Neural progenitor cell (in vitro differentiated cells): ENCODE data around the gene MCF2L2. TPM values are rescaled to one million over a fixed set of nuclear protein-coding genes. Genes with fewer than 3 reads are reported as not detected.
A peak's percentile ranks its signal among the peaks of the same experiment; 100 is the strongest.

Experiments used
- DNase-seq: peaks from one replicate; pipeline ENCODE4 v3.0.0-alpha.2; 2016; ENCODE audit warnings: low spot score
- H2AFZ ChIP-seq: fragments of 200-600 bp; sonication (generic); replicated peaks from 2 replicates; pipeline ENCODE4 v1.6.1; 2016; ENCODE audit warnings: antibody characterized with exemption
- H3F3A ChIP-seq: fragments of 200-600 bp; sonication (generic); 2 replicates; pipeline ENCODE4 v1.6.1; 2016; ENCODE audit warnings: antibody characterized with exemption, low read depth
- H3K27ac ChIP-seq: fragments of 200-600 bp; sonication (generic); 2 replicates; pipeline ENCODE4 v1.5.1; 2016; ENCODE audit warnings: mild to moderate bottlenecking
- H3K27me3 ChIP-seq: fragments of 200-600 bp; sonication (generic); 2 replicates; pipeline ENCODE4 v1.6.1; 2016; ENCODE audit warnings: mild to moderate bottlenecking, moderate library complexity
- H3K36me3 ChIP-seq: fragments of 200-600 bp; sonication (generic); 2 replicates; pipeline ENCODE4 v1.5.1; 2016
- H3K4me1 ChIP-seq: fragments of 200-600 bp; sonication (generic); 2 replicates; pipeline ENCODE4 v1.6.1; 2016; ENCODE audit warnings: mixed run types
- H3K4me2 ChIP-seq: fragments of 200-600 bp; sonication (generic); 2 replicates; pipeline ENCODE4 v1.6.1; 2016
- H3K4me3 ChIP-seq: fragments of 200-600 bp; sonication (generic); 2 replicates; pipeline ENCODE4 v1.5.1; 2016
- H3K79me2 ChIP-seq: fragments of 200-600 bp; sonication (generic); 2 replicates; pipeline ENCODE4 v1.6.1; 2016; ENCODE audit warnings: low read depth
- H3K9ac ChIP-seq: fragments of 200-600 bp; sonication (generic); 2 replicates; pipeline ENCODE4 v1.6.1; 2016
- H3K9me3 ChIP-seq: fragments of 200-600 bp; sonication (generic); 2 replicates; pipeline ENCODE4 v1.5.1; 2016; ENCODE audit warnings: low read depth
- H4K20me1 ChIP-seq: fragments of 200-600 bp; sonication (generic); 2 replicates; pipeline ENCODE4 v1.6.1; 2016; ENCODE audit warnings: low read depth
- H3K27ac Mint-ChIP-seq: 3 replicates; pipeline ENCODE4 v1.8.0; 2021; ENCODE audit warnings: mixed read lengths
- H3K27me3 Mint-ChIP-seq: 2 replicates; pipeline ENCODE4 v1.8.0; 2022; ENCODE audit warnings: low read depth, mild to moderate bottlenecking, inconsistent platforms, moderate library complexity, mixed read lengths; ENCODE audit not compliant: insufficient read depth
- H3K36me3 Mint-ChIP-seq: 3 replicates; pipeline ENCODE4 v1.8.0; 2021; ENCODE audit warnings: mixed read lengths
- H3K4me1 Mint-ChIP-seq: 3 replicates; pipeline ENCODE4 v1.8.0; 2021; ENCODE audit warnings: mixed read lengths
- H3K4me3 Mint-ChIP-seq: 3 replicates; pipeline ENCODE4 v1.8.0; 2021; ENCODE audit warnings: mild to moderate bottlenecking, moderate library complexity, mixed read lengths
- H3K9me3 Mint-ChIP-seq: 3 replicates; pipeline ENCODE4 v1.8.0; 2020; ENCODE audit warnings: mixed read lengths
- EZH2 ChIP-seq: fragments of 200-600 bp; sonication (generic); IDR thresholded peaks from 2 replicates; pipeline ENCODE4 v1.6.1; 2017; ENCODE audit warnings: antibody characterized with exemption, mild to moderate bottlenecking, moderate library complexity
- EZH2phosphoT487 ChIP-seq: fragments of 200-600 bp; sonication (generic); IDR thresholded peaks from 2 replicates; pipeline ENCODE4 v1.6.1; 2017; ENCODE audit warnings: antibody characterized with exemption
- small RNA-seq: library from RNA; depleted of rRNA; stranded (forward); fragments of <200 nt; gene quantifications from one replicate; pipeline ENCODE3, GENCODE V24; 2015
- total RNA-seq: library from RNA; depleted of rRNA; stranded (reverse); fragments of >200 nt; gene quantifications from 2 replicates; pipeline ENCODE4 v1.2.3, GENCODE V29; 2015; ENCODE audit warnings: low replicate concordance
- TF ChIP-seq, protein P1 (sequence below): fragments of 200-600 bp; sonication (generic); IDR thresholded peaks from 2 replicates; pipeline ENCODE4 v1.5.1; 2017; ENCODE audit warnings: antibody characterized with exemption, mild to moderate bottlenecking

The MCF2L2 gene
- total RNA-seq, 1 donor from 2014 or later, result 11.1 TPM

DNA sequence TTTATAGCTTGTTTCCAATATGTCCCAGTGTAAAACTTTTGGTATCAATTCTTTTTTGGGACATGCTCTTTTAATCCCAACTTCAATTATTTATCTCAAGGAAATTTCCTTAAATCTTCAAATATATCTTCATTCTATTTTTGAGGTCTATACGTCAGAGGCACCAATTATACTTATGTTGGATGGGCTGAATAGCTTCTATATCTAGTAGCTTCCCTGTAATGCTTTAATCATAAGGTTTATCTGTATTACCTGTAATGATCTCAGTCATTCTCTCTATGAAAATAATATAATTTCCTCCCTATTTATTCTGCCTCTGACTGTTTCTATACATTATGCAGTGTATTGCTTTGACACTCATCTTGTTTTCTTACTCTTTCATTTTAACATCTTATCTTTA is 299.2 kb downstream of the MCF2L2 start:
- Histone ChIP-seq H4K20me1 (no peaks in the 10 kb centered on the region), H3K4me2 (no peak overlapping the region), H3K4me3 (no peak overlapping the region), H3K79me2 (no peaks in the 10 kb centered on the region), H3K27ac (no peak overlapping the region), H3K36me3 (no peaks in the 10 kb centered on the region), H3K9ac (no peak overlapping the region), H3K9me3 (peaks cover 7% of the 10 kb centered on the region), H3K27me3 (no peaks in the 10 kb centered on the region), H3F3A (no peaks in the 10 kb centered on the region), H2AFZ (no peak overlapping the region), H3K4me1 (no peaks in the 10 kb centered on the region)
- peaks cover 1% of the 10 kb centered on the region for H3K36me3 Mint-ChIP-seq
- H3K27me3 Mint-ChIP-seq, result no peaks in the 10 kb centered on the region
- no peak overlapping the region for H3K4me3 Mint-ChIP-seq
- H3K4me1 Mint-ChIP-seq, result no peaks in the 10 kb centered on the region
- peaks cover 10% of the 10 kb centered on the region for H3K9me3 Mint-ChIP-seq
- peak; percentile 40 for DNase-seq
- H3K27ac Mint-ChIP-seq, result no peak overlapping the region
- TF ChIP-seq, protein P1, sequence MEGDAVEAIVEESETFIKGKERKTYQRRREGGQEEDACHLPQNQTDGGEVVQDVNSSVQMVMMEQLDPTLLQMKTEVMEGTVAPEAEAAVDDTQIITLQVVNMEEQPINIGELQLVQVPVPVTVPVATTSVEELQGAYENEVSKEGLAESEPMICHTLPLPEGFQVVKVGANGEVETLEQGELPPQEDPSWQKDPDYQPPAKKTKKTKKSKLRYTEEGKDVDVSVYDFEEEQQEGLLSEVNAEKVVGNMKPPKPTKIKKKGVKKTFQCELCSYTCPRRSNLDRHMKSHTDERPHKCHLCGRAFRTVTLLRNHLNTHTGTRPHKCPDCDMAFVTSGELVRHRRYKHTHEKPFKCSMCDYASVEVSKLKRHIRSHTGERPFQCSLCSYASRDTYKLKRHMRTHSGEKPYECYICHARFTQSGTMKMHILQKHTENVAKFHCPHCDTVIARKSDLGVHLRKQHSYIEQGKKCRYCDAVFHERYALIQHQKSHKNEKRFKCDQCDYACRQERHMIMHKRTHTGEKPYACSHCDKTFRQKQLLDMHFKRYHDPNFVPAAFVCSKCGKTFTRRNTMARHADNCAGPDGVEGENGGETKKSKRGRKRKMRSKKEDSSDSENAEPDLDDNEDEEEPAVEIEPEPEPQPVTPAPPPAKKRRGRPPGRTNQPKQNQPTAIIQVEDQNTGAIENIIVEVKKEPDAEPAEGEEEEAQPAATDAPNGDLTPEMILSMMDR, result no peak
- TF ChIP-seq EZH2 (no peak), EZH2phosphoT487 (no peak)

DNA sequence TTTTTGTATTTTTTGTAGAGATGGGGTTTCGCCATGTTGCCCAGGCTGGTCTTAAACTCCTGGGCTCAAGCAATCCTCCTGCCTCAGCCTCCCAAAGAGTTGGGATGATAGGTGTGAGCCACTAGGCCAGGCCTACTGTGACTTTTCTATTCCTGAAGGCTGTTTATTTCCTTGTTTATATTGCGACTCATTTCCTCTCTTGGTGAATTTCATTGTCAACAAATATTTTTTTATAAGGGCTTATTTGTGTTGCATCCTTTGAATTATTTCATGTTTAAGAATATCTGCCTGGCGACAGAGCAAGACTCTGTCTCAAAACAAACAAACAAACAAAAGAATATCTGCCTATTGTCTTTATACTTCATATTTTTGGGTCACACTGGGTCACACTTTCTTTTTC is 299.7 kb downstream of the MCF2L2 start:
- H3K9me3 Mint-ChIP-seq, result peaks cover 10% of the 10 kb centered on the region
- peaks cover 1% of the 10 kb centered on the region for H3K36me3 Mint-ChIP-seq
- Histone ChIP-seq H3K27me3 (no peaks in the 10 kb centered on the region), H3K9ac (no peak overlapping the region), H3K4me1 (no peaks in the 10 kb centered on the region), H3K9me3 (peaks cover 7% of the 10 kb centered on the region), H2AFZ (no peak overlapping the region), H3K4me3 (no peak overlapping the region), H4K20me1 (no peaks in the 10 kb centered on the region), H3K79me2 (no peaks in the 10 kb centered on the region), H3K4me2 (no peak overlapping the region), H3K36me3 (no peaks in the 10 kb centered on the region), H3K27ac (no peak overlapping the region), H3F3A (no peaks in the 10 kb centered on the region)
- H3K4me3 Mint-ChIP-seq, result no peak overlapping the region
- no peak for DNase-seq
- no peaks in the 10 kb centered on the region for H3K27me3 Mint-ChIP-seq
- no peak for TF ChIP-seq EZH2phosphoT487
- no peaks in the 10 kb centered on the region for H3K4me1 Mint-ChIP-seq
- H3K27ac Mint-ChIP-seq, result no peak overlapping the region

Small RNA genes within 50 kb of the gene (small RNA-seq; reads per million reads assigned to genes)
- not detected for gene RF00092
- not detected for gene RF00394
- gene RF01241, result not detected
- not detected for gene RNA5SP151
- 5.9 reads per million, percentile 94 among the genes with 10 or more reads in this experiment for gene SNORA63D

Other genes starting within 250 kb of the MCF2L2 start
- gene B3GNT5, start 175.4 kb downstream of the MCF2L2 start, total RNA-seq, result 9.0 and 14.1 TPM in 2 replicates
- 0.09 and 0.40 TPM in 2 replicates for gene KLHL6, start 127.1 kb upstream of the MCF2L2 start, total RNA-seq
- gene KLHL24, start 207.0 kb upstream of the MCF2L2 start, total RNA-seq, result 75.9 and 97.2 TPM in 2 replicates